ENCODE results near the gene FGFR1OP2.

FGFR1OP2 gene

DNA sequence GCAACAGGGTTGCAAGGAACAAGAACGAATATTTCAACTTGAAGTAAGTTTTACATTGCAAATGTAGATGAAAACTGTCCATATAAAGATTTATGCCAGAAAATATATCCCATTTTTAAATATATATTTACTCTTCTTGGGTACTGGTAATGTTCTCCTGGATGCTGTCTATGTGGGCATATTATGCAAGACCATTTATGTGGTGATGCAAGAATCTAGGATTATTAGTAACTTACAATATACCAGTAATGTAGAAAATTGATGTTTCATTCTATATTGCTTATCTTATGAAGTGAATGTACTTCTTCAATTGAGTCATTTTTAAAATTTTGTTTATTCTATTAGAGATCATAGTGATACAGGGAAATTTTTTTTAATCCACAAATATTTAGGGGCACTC is 25.1 kb downstream of the FGFR1OP2 start (continued):
- TF ChIP-seq, protein P1, sequence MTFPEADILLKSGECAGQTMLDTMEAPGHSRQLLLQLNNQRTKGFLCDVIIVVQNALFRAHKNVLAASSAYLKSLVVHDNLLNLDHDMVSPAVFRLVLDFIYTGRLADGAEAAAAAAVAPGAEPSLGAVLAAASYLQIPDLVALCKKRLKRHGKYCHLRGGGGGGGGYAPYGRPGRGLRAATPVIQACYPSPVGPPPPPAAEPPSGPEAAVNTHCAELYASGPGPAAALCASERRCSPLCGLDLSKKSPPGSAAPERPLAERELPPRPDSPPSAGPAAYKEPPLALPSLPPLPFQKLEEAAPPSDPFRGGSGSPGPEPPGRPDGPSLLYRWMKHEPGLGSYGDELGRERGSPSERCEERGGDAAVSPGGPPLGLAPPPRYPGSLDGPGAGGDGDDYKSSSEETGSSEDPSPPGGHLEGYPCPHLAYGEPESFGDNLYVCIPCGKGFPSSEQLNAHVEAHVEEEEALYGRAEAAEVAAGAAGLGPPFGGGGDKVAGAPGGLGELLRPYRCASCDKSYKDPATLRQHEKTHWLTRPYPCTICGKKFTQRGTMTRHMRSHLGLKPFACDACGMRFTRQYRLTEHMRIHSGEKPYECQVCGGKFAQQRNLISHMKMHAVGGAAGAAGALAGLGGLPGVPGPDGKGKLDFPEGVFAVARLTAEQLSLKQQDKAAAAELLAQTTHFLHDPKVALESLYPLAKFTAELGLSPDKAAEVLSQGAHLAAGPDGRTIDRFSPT (tag by site-specific recombination; IDR thresholded peaks at IDR 0.05), result no peak
- TF ChIP-seq ZNF571 (tag by site-specific recombination; IDR thresholded peaks at IDR 0.05) (no peak), ZSCAN30 (tag by site-specific recombination; IDR thresholded peaks at IDR 0.05) (no peak), ZNF677 (tag by site-specific recombination; IDR thresholded peaks at IDR 0.05) (no peak), ZNF610 (tag by site-specific recombination; IDR thresholded peaks at IDR 0.05; ENCODE audit: borderline replicate concordance) (no peak), ZNF658 (tag by site-specific recombination; IDR thresholded peaks at IDR 0.05) (no peak), GLI4 (tag by site-specific recombination; IDR thresholded peaks at IDR 0.05) (no peak), ZNF302 (tag by site-specific recombination; IDR thresholded peaks at IDR 0.05; ENCODE audit: low read depth) (no peak), ZNF341 (tag by site-specific recombination; IDR thresholded peaks at IDR 0.05; ENCODE audit: low read depth) (no peak), ZNF473 (tag by site-specific recombination; IDR thresholded peaks at IDR 0.05) (no peak)

DNA sequence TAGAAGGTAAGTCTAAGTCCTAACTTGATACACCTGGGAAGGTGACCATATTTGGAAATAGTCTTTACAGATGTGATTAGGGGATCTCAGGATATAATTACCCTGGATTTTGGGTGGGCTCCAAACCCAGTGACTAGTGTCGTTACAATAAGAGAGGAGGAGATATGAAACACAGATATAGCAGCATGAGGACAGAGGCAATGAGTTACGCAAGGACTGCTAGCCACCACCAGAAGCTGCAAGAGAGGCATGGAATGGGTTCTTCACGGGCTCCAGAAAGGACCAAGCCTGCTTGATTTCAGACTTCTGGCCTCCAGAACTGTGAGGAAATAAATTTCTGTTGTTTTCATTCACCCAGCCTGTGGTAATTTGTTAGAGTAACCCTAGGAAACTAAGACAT is 28.6 kb downstream of the FGFR1OP2 start:
- Histone ChIP-seq H3K27ac (ENCODE audit: extremely low read depth, low read depth, low read length) (no peak overlapping the region), H3K4me1 (ENCODE audit: control insufficient read depth, insufficient read depth, low read length) (no peaks in the 10 kb centered on the region), H3K36me3 (ENCODE audit: control insufficient read depth in 2 of 2, insufficient read depth in 1 of 2, low read length in 2 of 2) (peaks cover 22 to 51% of the 10 kb centered on the region in 2 experiments), H3K9me3 (ENCODE audit: control insufficient read depth, insufficient read depth, low read depth, low read length) (no peaks in the 10 kb centered on the region), H3K4me3 (ENCODE audit: low read depth, low read length) (no peak overlapping the region)
- ChIA-PET POLR2A (no interaction called here), CTCF (interaction anchor here (0.6 to 1.1 kb wide), 2 partner anchors 339 to 534 kb away, joined by 3 to 5 read pairs; no protein-coding TSS in a partner anchor)
- TF ChIP-seq ZNF791 (tag by site-specific recombination; IDR thresholded peaks at IDR 0.05), result no peak
- TF ChIP-seq ZNF658 (tag by site-specific recombination; IDR thresholded peaks at IDR 0.05), result no peak
- TF ChIP-seq, protein P2, sequence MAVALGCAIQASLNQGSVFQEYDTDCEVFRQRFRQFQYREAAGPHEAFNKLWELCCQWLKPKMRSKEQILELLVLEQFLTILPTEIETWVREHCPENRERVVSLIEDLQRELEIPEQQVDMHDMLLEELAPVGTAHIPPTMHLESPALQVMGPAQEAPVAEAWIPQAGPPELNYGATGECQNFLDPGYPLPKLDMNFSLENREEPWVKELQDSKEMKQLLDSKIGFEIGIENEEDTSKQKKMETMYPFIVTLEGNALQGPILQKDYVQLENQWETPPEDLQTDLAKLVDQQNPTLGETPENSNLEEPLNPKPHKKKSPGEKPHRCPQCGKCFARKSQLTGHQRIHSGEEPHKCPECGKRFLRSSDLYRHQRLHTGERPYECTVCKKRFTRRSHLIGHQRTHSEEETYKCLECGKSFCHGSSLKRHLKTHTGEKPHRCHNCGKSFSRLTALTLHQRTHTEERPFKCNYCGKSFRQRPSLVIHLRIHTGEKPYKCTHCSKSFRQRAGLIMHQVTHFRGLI (tag by site-specific recombination; IDR thresholded peaks at IDR 0.05), result no peak
- no peak for TF ChIP-seq SETDB1 (IDR thresholded peaks at IDR 0.05; ENCODE audit: insufficient read length, low read length)
- TF ChIP-seq ZNF341 (tag by site-specific recombination; IDR thresholded peaks at IDR 0.05; ENCODE audit: low read depth), result no peak
- TF ChIP-seq SCRT2 (tag by site-specific recombination; IDR thresholded peaks at IDR 0.05), result no peak
- TF ChIP-seq KLF10 (tag by site-specific recombination; IDR thresholded peaks at IDR 0.05), result no peak
- TF ChIP-seq, protein P3, sequence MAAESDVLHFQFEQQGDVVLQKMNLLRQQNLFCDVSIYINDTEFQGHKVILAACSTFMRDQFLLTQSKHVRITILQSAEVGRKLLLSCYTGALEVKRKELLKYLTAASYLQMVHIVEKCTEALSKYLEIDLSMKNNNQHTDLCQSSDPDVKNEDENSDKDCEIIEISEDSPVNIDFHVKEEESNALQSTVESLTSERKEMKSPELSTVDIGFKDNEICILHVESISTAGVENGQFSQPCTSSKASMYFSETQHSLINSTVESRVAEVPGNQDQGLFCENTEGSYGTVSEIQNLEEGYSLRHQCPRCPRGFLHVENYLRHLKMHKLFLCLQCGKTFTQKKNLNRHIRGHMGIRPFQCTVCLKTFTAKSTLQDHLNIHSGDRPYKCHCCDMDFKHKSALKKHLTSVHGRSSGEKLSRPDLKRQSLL (tag by site-specific recombination; IDR thresholded peaks at IDR 0.05), result no peak

DNA sequence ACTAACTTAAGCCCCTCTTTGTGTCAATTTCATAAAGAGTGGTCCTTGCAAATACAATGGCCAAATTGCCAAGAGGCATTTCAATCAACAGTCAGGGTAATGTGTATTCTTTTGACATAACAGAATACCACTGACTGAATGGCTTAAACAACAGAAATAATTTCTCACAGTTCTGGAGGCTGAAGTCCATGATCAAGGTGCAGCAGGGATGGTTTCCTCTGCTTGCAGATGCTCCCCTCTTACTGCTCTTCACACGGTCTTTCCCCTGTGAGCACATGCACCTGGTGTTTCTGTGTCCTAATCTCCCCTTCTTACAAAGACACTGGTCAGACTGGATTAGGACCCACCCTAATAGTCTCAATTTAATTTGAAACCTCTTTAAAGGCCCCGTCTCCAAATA is 31.9 kb downstream of the FGFR1OP2 start:
- no peak overlapping the region for H3K4me3 ChIP-seq (ENCODE audit: low read depth, low read length)
- TF ChIP-seq ZNF654 (tag by site-specific recombination; IDR thresholded peaks at IDR 0.05; ENCODE audit: low read depth) (no peak), ZNF548 (tag by site-specific recombination; IDR thresholded peaks at IDR 0.05) (peak; percentile 92)
- ChIA-PET CTCF (no interaction called here), POLR2A (no interaction called here)
- H3K27ac ChIP-seq (ENCODE audit: extremely low read depth, low read depth, low read length), result no peak overlapping the region
- peaks cover 22 to 53% of the 10 kb centered on the region in 2 experiments for H3K36me3 ChIP-seq (ENCODE audit: control insufficient read depth in 2 of 2, insufficient read depth in 1 of 2, low read length in 2 of 2)
- H3K9me3 ChIP-seq (ENCODE audit: control insufficient read depth, insufficient read depth, low read depth, low read length), result no peaks in the 10 kb centered on the region
- H3K4me1 ChIP-seq (ENCODE audit: control insufficient read depth, insufficient read depth, low read length), result no peaks in the 10 kb centered on the region
